GM19025 (cell line): ENCODE measurements around the gene SYDE1.
"Not testable (repeated sequence)": the region's sequence is repeated elsewhere in the genome, so short reads cannot be mapped to it uniquely, and the experiment has no call there.

Experiments
- ATAC-seq: cut with Tn5 transposase; IDR thresholded peaks from one replicate; pipeline ENCODE4 v1.9.1; 2021; ENCODE audit warnings: mild to moderate bottlenecking, low read depth, moderate library complexity; ENCODE audit not compliant: unreplicated experiment

The SYDE1 gene

GRCh38 chr19:15107061-15108010 lies at the start of gene SYDE1:
SYDE1 (plus strand) TSS chr19:15107401; CDS start chr19:15107434, 33 bp downstream.
- ATAC-seq = no peak

GRCh38 chr19:15062036-15062435 lies 45.2 kb upstream of the SYDE1 start:
- no peak for ATAC-seq

GRCh38 chr19:15070386-15070785 lies 36.8 kb upstream of the SYDE1 start:
- not testable (repeated sequence) for ATAC-seq

- no peak for ATAC-seq
These were observed 34.1 kb upstream of the SYDE1 start for GRCh38 chr19:15072930-15073647.

- no peak for ATAC-seq
These were observed 32.8 kb upstream of the SYDE1 start for GRCh38 chr19:15074371-15074770.

GRCh38 chr19:15075806-15076205 lies 31.4 kb upstream of the SYDE1 start:
- no peak for ATAC-seq

- not testable (repeated sequence) for ATAC-seq
These were observed 27.2 kb upstream of the SYDE1 start for GRCh38 chr19:15080002-15080401.

GRCh38 chr19:15081911-15082310 lies 25.3 kb upstream of the SYDE1 start, which contains the start of gene OR1I1:
OR1I1 (plus strand) TSS chr19:15082211; CDS start chr19:15087066, 4,855 bp downstream.
- no peak for ATAC-seq

- ATAC-seq = no peak
These were observed 20.0 kb upstream of the SYDE1 start for GRCh38 chr19:15087182-15087581.

GRCh38 chr19:15091918-15092753 lies 15.1 kb upstream of the SYDE1 start:
- ATAC-seq = no peak

GRCh38 chr19:15093001-15093400 lies 14.2 kb upstream of the SYDE1 start:
- no peak for ATAC-seq

GRCh38 chr19:15096223-15096622 lies 11.0 kb upstream of the SYDE1 start:
- ATAC-seq = no peak

- ATAC-seq = not testable (repeated sequence)
These were observed 9.2 kb upstream of the SYDE1 start for GRCh38 chr19:15097980-15098379.

- ATAC-seq = no peak
These were observed 8.7 kb upstream of the SYDE1 start for GRCh38 chr19:15098460-15098859.

GRCh38 chr19:15099017-15099582 lies 8.1 kb upstream of the SYDE1 start:
- no peak for ATAC-seq

GRCh38 chr19:15101479-15102082 lies 5.6 kb upstream of the SYDE1 start:
- ATAC-seq = no peak

GRCh38 chr19:15104003-15104402 lies 3.2 kb upstream of the SYDE1 start:
- ATAC-seq = no peak

GRCh38 chr19:15104411-15104810 lies 2.8 kb upstream of the SYDE1 start:
- ATAC-seq = no peak

- no peak for ATAC-seq
These were observed 2.2 kb upstream of the SYDE1 start for GRCh38 chr19:15105044-15105443.
